ENCODE results near the gene PIGM. TPM values are rescaled to one million over a fixed set of nuclear protein-coding genes. Genes with fewer than 3 reads are reported as not detected.
A peak's percentile ranks its signal among the peaks of the same experiment; 100 is the strongest.

The PIGM gene
- total and polyA plus RNA-seq, 2 of the 13 experiments (the other 11 are each of a cell fraction or from before 2014, with no cell fraction given) = 3.4 to 4.6 TPM

GRCh38 chr1:160031365-160032164, at the start of gene PIGM (continued):
- no peak for TF ChIP-seq KIAA2018 (CRISPR knock-in tag; IDR thresholded peaks at IDR 0.05; ENCODE audit: borderline replicate concordance)
- TF ChIP-seq ZNF292 (CRISPR knock-in tag; IDR thresholded peaks at IDR 0.05; ENCODE audit: borderline replicate concordance, low read depth) = peak; percentile 66; the same call in 1 of the 2 replicates
- TF ChIP-seq ZNF776 (CRISPR knock-in tag; IDR thresholded peaks at IDR 0.05) = no peak
- TF ChIP-seq ZXDC (CRISPR knock-in tag; IDR thresholded peaks at IDR 0.05) = no peak
- TF ChIP-seq ZNF326 (CRISPR knock-in tag; IDR thresholded peaks at IDR 0.05; ENCODE audit: borderline replicate concordance) = no peak
- no peak for TF ChIP-seq NRL (CRISPR knock-in tag; IDR thresholded peaks at IDR 0.05; ENCODE audit: borderline replicate concordance)
- TF ChIP-seq ZNF678 (CRISPR knock-in tag; IDR thresholded peaks at IDR 0.05) = no peak
- 0 out of 2 replicates have a peak, but pooled peaks have one; percentile 57 for TF ChIP-seq ARID2 (CRISPR knock-in tag; IDR thresholded peaks at IDR 0.05; ENCODE audit: borderline replicate concordance)
- no peak for TF ChIP-seq ZNF496 (CRISPR knock-in tag; IDR thresholded peaks at IDR 0.05; ENCODE audit: insufficient replicate concordance)
- TF ChIP-seq ZNF781 (CRISPR knock-in tag; IDR thresholded peaks at IDR 0.05; ENCODE audit: borderline replicate concordance, not compliant biosample characterization) = peak; percentile 72
- peak; percentile 61; the same call in 1 of the 2 replicates for TF ChIP-seq ZNF777 (CRISPR knock-in tag; IDR thresholded peaks at IDR 0.05)
- TF ChIP-seq POLR2A (IDR thresholded peaks at IDR 0.05; ENCODE audit: insufficient read depth in 1 of 2, low read depth in 2 of 2, low read length in 2 of 2) = peak; percentile 53 to 78; a peak in 3 of 4 replicates
- no peak for TF ChIP-seq TERF1 (CRISPR knock-in tag; IDR thresholded peaks at IDR 0.05)
- no peak for TF ChIP-seq KLF13 (CRISPR knock-in tag; IDR thresholded peaks at IDR 0.05)
